Keratinocyte (primary cell): Measurements from ENCODE around the gene SPAG9. TPM values are rescaled to one million over a fixed set of nuclear protein-coding genes. Genes with fewer than 3 reads are reported as not detected.
A peak's percentile ranks its signal among the peaks of the same experiment; 100 is the strongest.

Source experiments
- DNase-seq: peaks from one replicate; pipeline ENCODE4 v3.0.0-alpha.2; 2011; ENCODE audit warnings: low read depth, missing footprints, low spot score
- FAIRE-seq: peaks from 2 replicates; lab custom pipeline; 2011; peaks lifted over from hg19 to GRCh38; lab: Jason Lieb, UNC
- H2AFZ ChIP-seq: 2 replicates; pipeline ENCODE4 v1.6.0; 2012; ENCODE audit warnings: low read length, control low read depth, inconsistent platforms; ENCODE audit not compliant: control insufficient read depth
- H3K27ac ChIP-seq: 2 replicates; pipeline ENCODE4 v1.5.1; 2011; ENCODE audit warnings: low read length; ENCODE audit not compliant: control insufficient read depth, insufficient read depth
- H3K27me3 ChIP-seq: 3 replicates; pipeline ENCODE4 v1.6.0; 2011; ENCODE audit warnings: low read length; ENCODE audit not compliant: control insufficient read depth, insufficient read depth; ENCODE audit errors: extremely low read depth
- H3K36me3 ChIP-seq, 2 experiments: 2 replicates in 1 of 2; 3 replicates in 1 of 2; pipeline ENCODE4 v1.5.1; 2011; ENCODE audit warnings: low read length in 2 of 2, mild to moderate bottlenecking in 1 of 2; ENCODE audit not compliant: control insufficient read depth in 2 of 2, insufficient read depth in 2 of 2; ENCODE audit errors: extremely low read depth in 1 of 2
- H3K4me1 ChIP-seq: 3 replicates; pipeline ENCODE4 v1.5.1; 2011; ENCODE audit warnings: low read length; ENCODE audit not compliant: control insufficient read depth, insufficient read depth; ENCODE audit errors: extremely low read depth
- H3K4me2 ChIP-seq: 3 replicates; pipeline ENCODE4 v1.6.0; 2011; ENCODE audit warnings: low read depth, low read length; ENCODE audit not compliant: control insufficient read depth, insufficient read depth; ENCODE audit errors: extremely low read depth
- H3K4me3 ChIP-seq, 3 experiments: fragments of 200-600 bp in 1 of 3; sonication (generic) in 1 of 3; 2 replicates in 2 of 3; 3 replicates in 1 of 3; pipeline ENCODE4 v1.5.1; 2011 to 2016; ENCODE audit warnings: low read length in 3 of 3, mild to moderate bottlenecking in 3 of 3, control low read depth in 2 of 3, inconsistent platforms in 1 of 3, low read depth in 1 of 3, mixed read lengths in 1 of 3, mixed run types in 1 of 3, moderate library complexity in 1 of 3; ENCODE audit not compliant: control insufficient read depth in 2 of 3, insufficient read depth in 2 of 3; ENCODE audit errors: extremely low read depth in 1 of 3
- H3K79me2 ChIP-seq: 2 replicates; pipeline ENCODE4 v1.6.0; 2012; ENCODE audit warnings: low read length; ENCODE audit not compliant: control insufficient read depth, insufficient read depth
- H3K9ac ChIP-seq: 3 replicates; pipeline ENCODE4 v1.6.0; 2011; ENCODE audit warnings: low read length; ENCODE audit not compliant: control insufficient read depth, insufficient read depth; ENCODE audit errors: extremely low read depth
- H3K9me1 ChIP-seq: 3 replicates; pipeline ENCODE4 v1.6.0; 2011; ENCODE audit warnings: low read length; ENCODE audit not compliant: control insufficient read depth, insufficient read depth; ENCODE audit errors: extremely low read depth
- H3K9me3 ChIP-seq: 2 replicates; pipeline ENCODE4 v1.5.1; 2012; ENCODE audit warnings: low read depth, low read length; ENCODE audit not compliant: control insufficient read depth
- H4K20me1 ChIP-seq: 3 replicates; pipeline ENCODE4 v1.6.0; 2011; ENCODE audit warnings: low read length; ENCODE audit not compliant: control insufficient read depth, insufficient read depth; ENCODE audit errors: extremely low read depth
- EZH2 ChIP-seq: IDR thresholded peaks from one replicate; pipeline ENCODE4 v1.6.1; 2012; ENCODE audit warnings: inconsistent platforms, mild to moderate bottlenecking, low read length, moderate library complexity
- dilution Hi-C: fragments of 300-500 bp; cut with MboI; formaldehyde crosslinking; loops from one replicate; pipeline ENCODE4 v1.7.0; 2020; ENCODE audit warnings: low sequenced_read_pairs; ENCODE audit not compliant: extremely low pct_ligation_motif_present
- polyA plus RNA-seq, 5 experiments: library from polyadenylated mRNA; depleted of rRNA in 3 of 5; stranded (reverse) in 3 of 5; stranded (forward) in 1 of 5; unstranded in 1 of 5; fragments of >200 nt; gene quantifications; 1 replicate in 1 of 5; 2 replicates in 3 of 5; 3 replicates in 1 of 5; pipeline versions ENCODE4 v1.2.1 to v1.2.3, GENCODE V29; 2011 to 2012; ENCODE audit warnings: missing spikeins in 2 of 5, low read depth in 1 of 5, low replicate concordance in 1 of 5
- TF ChIP-seq, protein P1 (sequence below), 3 experiments: IDR thresholded peaks in 1 of 3; conservative IDR thresholded peaks in 1 of 3; optimal IDR thresholded peaks in 1 of 3; 2 replicates in 2 of 3; 3 replicates in 1 of 3; pipeline versions ENCODE3 to v1.5.1; 2011; ENCODE audit warnings: low read length in 3 of 3, mild to moderate bottlenecking in 3 of 3, moderate library complexity in 2 of 3, control low read depth in 1 of 3, inconsistent platforms in 1 of 3; ENCODE audit not compliant: insufficient read depth in 2 of 3; ENCODE audit errors: extremely low read depth in 1 of 3

The SPAG9 gene
- polyA plus RNA-seq, 1 donor (not counting 4 experiments of a cell fraction or from before 2014, with no cell fraction given), result 43.1 TPM

DNA sequence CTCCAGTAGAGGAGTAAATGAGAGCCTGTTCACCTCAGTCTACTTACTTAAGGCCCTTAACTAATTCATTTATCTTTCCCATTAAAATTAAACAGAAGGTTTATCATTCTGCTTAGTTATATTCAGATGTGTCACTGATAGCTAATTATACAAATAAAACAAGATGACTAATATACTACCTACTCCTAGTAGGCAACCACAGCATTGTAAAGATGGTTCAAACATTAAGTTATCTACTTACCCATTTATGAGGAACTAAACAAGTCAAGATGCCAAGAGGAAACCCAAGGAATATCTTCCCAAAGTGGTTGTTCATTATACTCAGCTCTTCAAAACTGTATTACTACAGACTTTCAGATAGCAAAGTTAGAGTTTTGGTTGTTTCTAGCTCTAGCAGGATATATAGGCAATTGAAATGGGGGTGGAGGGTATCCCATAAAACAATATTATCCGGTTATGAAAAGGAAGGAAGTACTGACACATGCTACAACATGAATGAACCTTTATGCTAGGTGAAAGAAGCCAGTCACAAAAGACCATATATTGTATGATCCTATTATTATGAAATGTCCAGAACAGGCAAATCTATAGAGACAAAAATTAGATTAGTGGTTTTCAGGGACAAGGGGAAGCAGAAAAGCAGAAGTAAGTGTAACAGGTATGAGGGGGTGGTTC is 56.5 kb downstream of the SPAG9 start:
- Histone ChIP-seq H3K9me1 (no peaks in the 10 kb centered on the region), H3K27me3 (no peaks in the 10 kb centered on the region), H2AFZ (no peak overlapping the region), H3K9me3 (no peaks in the 10 kb centered on the region), H3K4me2 (peak overlapping the region; percentile 44), H3K4me3 (peak overlapping the region in 2 of 3 experiments; percentile 9 to 31), H3K4me1 (peaks cover 23% of the 10 kb centered on the region), H3K9ac (no peak overlapping the region), H3K79me2 (peaks cover 35% of the 10 kb centered on the region), H3K27ac (peak overlapping the region; percentile 42), H4K20me1 (no peaks in the 10 kb centered on the region), H3K36me3 (no peaks in the 10 kb centered on the region)
- FAIRE-seq (peak; percentile 34), DNase-seq (no peak)
- TF ChIP-seq, protein P1, sequence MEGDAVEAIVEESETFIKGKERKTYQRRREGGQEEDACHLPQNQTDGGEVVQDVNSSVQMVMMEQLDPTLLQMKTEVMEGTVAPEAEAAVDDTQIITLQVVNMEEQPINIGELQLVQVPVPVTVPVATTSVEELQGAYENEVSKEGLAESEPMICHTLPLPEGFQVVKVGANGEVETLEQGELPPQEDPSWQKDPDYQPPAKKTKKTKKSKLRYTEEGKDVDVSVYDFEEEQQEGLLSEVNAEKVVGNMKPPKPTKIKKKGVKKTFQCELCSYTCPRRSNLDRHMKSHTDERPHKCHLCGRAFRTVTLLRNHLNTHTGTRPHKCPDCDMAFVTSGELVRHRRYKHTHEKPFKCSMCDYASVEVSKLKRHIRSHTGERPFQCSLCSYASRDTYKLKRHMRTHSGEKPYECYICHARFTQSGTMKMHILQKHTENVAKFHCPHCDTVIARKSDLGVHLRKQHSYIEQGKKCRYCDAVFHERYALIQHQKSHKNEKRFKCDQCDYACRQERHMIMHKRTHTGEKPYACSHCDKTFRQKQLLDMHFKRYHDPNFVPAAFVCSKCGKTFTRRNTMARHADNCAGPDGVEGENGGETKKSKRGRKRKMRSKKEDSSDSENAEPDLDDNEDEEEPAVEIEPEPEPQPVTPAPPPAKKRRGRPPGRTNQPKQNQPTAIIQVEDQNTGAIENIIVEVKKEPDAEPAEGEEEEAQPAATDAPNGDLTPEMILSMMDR (optimal IDR thresholded peaks at IDR 0.05 in 1 of 3, IDR thresholded peaks at IDR 0.05 in 1 of 3, conservative IDR thresholded peaks at IDR 0.05 in 1 of 3; ENCODE audit: extremely low read depth in 1 of 3, insufficient read depth in 2 of 3, low read length in 3 of 3), result no peak
- no peak for TF ChIP-seq EZH2
- dilution Hi-C loops, result no loop called here

GRCh38 chr17:51060396-51060795 is 60.3 kb downstream of the SPAG9 start:
- Histone ChIP-seq H3K9me1 (no peaks in the 10 kb centered on the region), H3K27me3 (no peaks in the 10 kb centered on the region), H3K9ac (no peak overlapping the region), H3K79me2 (peaks cover 34% of the 10 kb centered on the region), H4K20me1 (no peaks in the 10 kb centered on the region), H3K4me1 (peaks cover 32% of the 10 kb centered on the region), H3K9me3 (no peaks in the 10 kb centered on the region), H3K36me3 (no peaks in the 10 kb centered on the region), H3K4me3 (no peak overlapping the region), H2AFZ (no peak overlapping the region), H3K27ac (no peak overlapping the region), H3K4me2 (no peak overlapping the region)
- TF ChIP-seq EZH2, result no peak
- TF ChIP-seq, protein P1 (optimal IDR thresholded peaks at IDR 0.05 in 1 of 3, IDR thresholded peaks at IDR 0.05 in 1 of 3, conservative IDR thresholded peaks at IDR 0.05 in 1 of 3; ENCODE audit: extremely low read depth in 1 of 3, insufficient read depth in 2 of 3, low read length in 3 of 3), result no peak
- no peak for DNase-seq
- dilution Hi-C loops, result no loop called here
- no peak for FAIRE-seq
